ENCODE results near the gene CUTA. TPM values are rescaled to one million over a fixed set of nuclear protein-coding genes. Genes with fewer than 3 reads are reported as not detected.

CUTA gene
- total and polyA plus RNA-seq, 2 of the 13 experiments (the other 11 are each of a cell fraction or from before 2014, with no cell fraction given) = 170 to 180 TPM

- 0 out of 2 replicates have a peak, but pooled peaks have one; percentile 16 for TF ChIP-seq RERE (CRISPR knock-in tag; IDR thresholded peaks at IDR 0.05; ENCODE audit: low read depth)
- no peak; the same call in 1 of the 2 replicates for TF ChIP-seq ZNF44 (CRISPR knock-in tag; IDR thresholded peaks at IDR 0.05)
- peak; percentile 73 for TF ChIP-seq ATF3 (CRISPR knock-in tag; IDR thresholded peaks at IDR 0.05)
- TF ChIP-seq STAT5B (CRISPR knock-in tag; IDR thresholded peaks at IDR 0.05) = 0 out of 2 replicates have a peak, but pooled peaks have one; percentile 50
- TF ChIP-seq PATZ1 (CRISPR knock-in tag; IDR thresholded peaks at IDR 0.05) = peak; percentile 81
- no peak for TF ChIP-seq THAP8 (CRISPR knock-in tag; IDR thresholded peaks at IDR 0.05; ENCODE audit: borderline replicate concordance)
- peak; percentile 96 for TF ChIP-seq ERF (CRISPR knock-in tag; IDR thresholded peaks at IDR 0.05)
- TF ChIP-seq ZNF12 (CRISPR knock-in tag; IDR thresholded peaks at IDR 0.05) = 0 out of 2 replicates have a peak, but pooled peaks have one; percentile 62
- TF ChIP-seq NCOA1 (CRISPR knock-in tag; IDR thresholded peaks at IDR 0.05) = no peak
- peak; percentile 82; the same call in 1 of the 2 replicates for TF ChIP-seq ZNF431 (CRISPR knock-in tag; IDR thresholded peaks at IDR 0.05; ENCODE audit: borderline replicate concordance, low read depth)
- TF ChIP-seq ZNF18 (CRISPR knock-in tag; IDR thresholded peaks at IDR 0.05; ENCODE audit: insufficient replicate concordance) = peak; percentile 74
- peak; percentile 99 for TF ChIP-seq GMEB1 (CRISPR knock-in tag; IDR thresholded peaks at IDR 0.05; ENCODE audit: borderline replicate concordance)
- TF ChIP-seq BHLHE40 (IDR thresholded peaks at IDR 0.05; ENCODE audit: low read length) = peak; percentile 92
- no peak for TF ChIP-seq MZF1 (CRISPR knock-in tag; IDR thresholded peaks at IDR 0.05; ENCODE audit: borderline replicate concordance)
- TF ChIP-seq FOXK1 (CRISPR knock-in tag; IDR thresholded peaks at IDR 0.05; ENCODE audit: borderline replicate concordance, low read depth) = peak; percentile 90
- TF ChIP-seq SIX4 (CRISPR knock-in tag; IDR thresholded peaks at IDR 0.05) = peak; percentile 26; the same call in 1 of the 2 replicates
Observed at GRCh38 chr6:33391278-33391921, 26.5 kb downstream of the CUTA start, which contains the start of gene KIFC1 (continued).

All from HepG2 (cell line).